22Rv1 (cell line): ENCODE results near the gene RSPH1.

ENCODE experiments used
- H3K27ac ChIP-seq: fragments of 450-650 bp; 2 replicates; pipeline ENCODE4 v1.5.1; 2017
- CTCF ChIP-seq: fragments of 450-650 bp; IDR thresholded peaks from 2 replicates; pipeline ENCODE4 v1.5.1; 2017; ENCODE audit warnings: mild to moderate bottlenecking
- ZFX ChIP-seq: fragments of 450-650 bp; IDR thresholded peaks from 2 replicates; pipeline ENCODE4 v1.6.1; 2017; ENCODE audit warnings: antibody characterized with exemption, borderline replicate concordance

RSPH1 gene

GRCh38 chr21:42430521-42430920, 65.5 kb downstream of the RSPH1 start:
- no peak for TF ChIP-seq ZFX
- TF ChIP-seq CTCF = no peak
- H3K27ac ChIP-seq = no peak overlapping the region

- H3K27ac ChIP-seq = no peak overlapping the region
- TF ChIP-seq ZFX (no peak), CTCF (no peak)
Observed at GRCh38 chr21:42429856-42430255, 66.2 kb downstream of the RSPH1 start.

- H3K27ac ChIP-seq = no peak overlapping the region
- TF ChIP-seq CTCF (no peak), ZFX (no peak)
Observed at GRCh38 chr21:42429021-42429420, 67.0 kb downstream of the RSPH1 start.

GRCh38 chr21:42427809-42428419, 68.1 kb downstream of the RSPH1 start:
- TF ChIP-seq ZFX (no peak), CTCF (no peak)
- no peak overlapping the region for H3K27ac ChIP-seq

- H3K27ac ChIP-seq = no peak overlapping the region
- TF ChIP-seq ZFX = no peak
- TF ChIP-seq CTCF = no peak
Observed at GRCh38 chr21:42426876-42427480, 69.0 kb downstream of the RSPH1 start.

- TF ChIP-seq ZFX = no peak
- TF ChIP-seq CTCF = no peak
- no peak overlapping the region for H3K27ac ChIP-seq
Observed at GRCh38 chr21:42426424-42426823, 69.6 kb downstream of the RSPH1 start.

- TF ChIP-seq CTCF = no peak
- no peak for TF ChIP-seq ZFX
- H3K27ac ChIP-seq = no peak overlapping the region
Observed at GRCh38 chr21:42425591-42425990, 70.4 kb downstream of the RSPH1 start.
